ENCODE data around the gene TCF7L2. TPM values are rescaled to one million over a fixed set of nuclear protein-coding genes. Genes with fewer than 3 reads are reported as not detected.

The TCF7L2 gene
- total RNA-seq, 2 donors from 2014 or later = 3.2 to 6.1 TPM

GRCh38 chr10:113018034-113018433, 68.0 kb downstream of the TCF7L2 start:
- no peak overlapping the region for H3K27ac Mint-ChIP-seq
- no peaks in the 10 kb centered on the region for H3K9me3 Mint-ChIP-seq
- H3K4me1 Mint-ChIP-seq (ENCODE audit: low read depth) = no peaks in the 10 kb centered on the region
- H3K4me3 Mint-ChIP-seq = no peak overlapping the region
- DNase-seq = no peak
- ATAC-seq (replicated peaks in 1 of 2) = no peak
- no peaks in the 10 kb centered on the region for H3K36me3 Mint-ChIP-seq (ENCODE audit: insufficient read depth in 2 of 2)
- peaks cover 48% of the 10 kb centered on the region for H3K27me3 Mint-ChIP-seq (ENCODE audit: low read depth)

- Mint-ChIP-seq H3K4me1 (ENCODE audit: low read depth) (no peaks in the 10 kb centered on the region), H3K27me3 (ENCODE audit: low read depth) (peaks cover 37% of the 10 kb centered on the region)
- no peak for DNase-seq
Measured at GRCh38 chr10:113019096-113019495, 69.0 kb downstream of the TCF7L2 start.

GRCh38 chr10:113019692-113020474, 69.8 kb downstream of the TCF7L2 start:
- Mint-ChIP-seq H3K9me3 (no peaks in the 10 kb centered on the region), H3K27me3 (ENCODE audit: low read depth) (peaks cover 37% of the 10 kb centered on the region), H3K4me3 (no peak overlapping the region), H3K27ac (no peak overlapping the region), H3K36me3 (ENCODE audit: insufficient read depth in 2 of 2) (no peaks in the 10 kb centered on the region), H3K4me1 (ENCODE audit: low read depth) (no peaks in the 10 kb centered on the region)
- DNase-seq (no peak), ATAC-seq (replicated peaks in 1 of 2) (no peak)

More at GRCh38 chr10:113019096-113019495, 69.0 kb downstream of the TCF7L2 start:
- Mint-ChIP-seq H3K27ac (no peak overlapping the region), H3K4me3 (no peak overlapping the region), H3K36me3 (ENCODE audit: insufficient read depth in 2 of 2) (no peaks in the 10 kb centered on the region), H3K9me3 (no peaks in the 10 kb centered on the region)
- ATAC-seq (replicated peaks in 1 of 2) = no peak

- no peaks in the 10 kb centered on the region for H3K9me3 Mint-ChIP-seq
- H3K27me3 Mint-ChIP-seq (ENCODE audit: low read depth) = peaks cover 37% of the 10 kb centered on the region
- H3K27ac Mint-ChIP-seq = no peak overlapping the region
- no peaks in the 10 kb centered on the region for H3K4me1 Mint-ChIP-seq (ENCODE audit: low read depth)
- no peak overlapping the region for H3K4me3 Mint-ChIP-seq
- no peak for DNase-seq
- H3K36me3 Mint-ChIP-seq (ENCODE audit: insufficient read depth in 2 of 2) = no peaks in the 10 kb centered on the region
- no peak for ATAC-seq (replicated peaks in 1 of 2)
Measured at GRCh38 chr10:113020475-113020753, 70.4 kb downstream of the TCF7L2 start.

- no peak overlapping the region for H3K27ac Mint-ChIP-seq
- no peaks in the 10 kb centered on the region for H3K9me3 Mint-ChIP-seq
- H3K27me3 Mint-ChIP-seq (ENCODE audit: low read depth) = peaks cover 37% of the 10 kb centered on the region
- no peak for ATAC-seq (replicated peaks in 1 of 2)
- no peaks in the 10 kb centered on the region for H3K4me1 Mint-ChIP-seq (ENCODE audit: low read depth)
- H3K4me3 Mint-ChIP-seq = no peak overlapping the region
- H3K36me3 Mint-ChIP-seq (ENCODE audit: insufficient read depth in 2 of 2) = no peaks in the 10 kb centered on the region
- no peak for DNase-seq
Measured at GRCh38 chr10:113020838-113021237, 70.8 kb downstream of the TCF7L2 start.

GRCh38 chr10:113021268-113022040, 71.4 kb downstream of the TCF7L2 start:
- ATAC-seq (replicated peaks in 1 of 2) = no peak
- Mint-ChIP-seq H3K4me1 (ENCODE audit: low read depth) (no peaks in the 10 kb centered on the region), H3K4me3 (no peak overlapping the region), H3K27me3 (ENCODE audit: low read depth) (peaks cover 38% of the 10 kb centered on the region), H3K9me3 (no peaks in the 10 kb centered on the region), H3K27ac (no peak overlapping the region), H3K36me3 (ENCODE audit: insufficient read depth in 2 of 2) (no peaks in the 10 kb centered on the region)
- no peak for DNase-seq

GRCh38 chr10:113022265-113022664, 72.2 kb downstream of the TCF7L2 start:
- Mint-ChIP-seq H3K4me1 (ENCODE audit: low read depth) (no peaks in the 10 kb centered on the region), H3K36me3 (ENCODE audit: insufficient read depth in 2 of 2) (no peaks in the 10 kb centered on the region)

GRCh38 chr10:113023017-113023416, 73.0 kb downstream of the TCF7L2 start:
- Mint-ChIP-seq H3K4me1 (ENCODE audit: low read depth) (no peaks in the 10 kb centered on the region), H3K27ac (no peak overlapping the region), H3K27me3 (ENCODE audit: low read depth) (peaks cover 41% of the 10 kb centered on the region), H3K4me3 (no peak overlapping the region), H3K9me3 (no peaks in the 10 kb centered on the region), H3K36me3 (ENCODE audit: insufficient read depth in 2 of 2) (no peaks in the 10 kb centered on the region)
- ATAC-seq (replicated peaks in 1 of 2) = no peak
- no peak for DNase-seq

More at GRCh38 chr10:113022265-113022664, 72.2 kb downstream of the TCF7L2 start:
- Mint-ChIP-seq H3K9me3 (no peaks in the 10 kb centered on the region), H3K27me3 (ENCODE audit: low read depth) (peaks cover 40% of the 10 kb centered on the region), H3K4me3 (no peak overlapping the region), H3K27ac (no peak overlapping the region)
- no peak for DNase-seq
- no peak for ATAC-seq (replicated peaks in 1 of 2)

- Mint-ChIP-seq H3K27me3 (ENCODE audit: low read depth) (peaks cover 48% of the 10 kb centered on the region), H3K36me3 (ENCODE audit: insufficient read depth in 2 of 2) (no peaks in the 10 kb centered on the region), H3K4me3 (no peak overlapping the region), H3K4me1 (ENCODE audit: low read depth) (no peaks in the 10 kb centered on the region), H3K9me3 (no peaks in the 10 kb centered on the region), H3K27ac (no peak overlapping the region)
- DNase-seq (no peak), ATAC-seq (replicated peaks in 1 of 2) (no peak)
Measured at GRCh38 chr10:113024930-113025329, 74.9 kb downstream of the TCF7L2 start.

GRCh38 chr10:113025487-113025886, 75.4 kb downstream of the TCF7L2 start:
- no peak for ATAC-seq (replicated peaks in 1 of 2)
- peaks cover 43% of the 10 kb centered on the region for H3K27me3 Mint-ChIP-seq (ENCODE audit: low read depth)
- no peaks in the 10 kb centered on the region for H3K9me3 Mint-ChIP-seq
- H3K4me1 Mint-ChIP-seq (ENCODE audit: low read depth) = no peaks in the 10 kb centered on the region
- H3K27ac Mint-ChIP-seq = no peak overlapping the region
- H3K4me3 Mint-ChIP-seq = no peak overlapping the region
- DNase-seq = no peak
- no peaks in the 10 kb centered on the region for H3K36me3 Mint-ChIP-seq (ENCODE audit: insufficient read depth in 2 of 2)

- DNase-seq (no peak), ATAC-seq (replicated peaks in 1 of 2) (no peak)
- Mint-ChIP-seq H3K27me3 (ENCODE audit: low read depth) (peaks cover 38% of the 10 kb centered on the region), H3K4me3 (no peak overlapping the region), H3K9me3 (no peaks in the 10 kb centered on the region), H3K4me1 (ENCODE audit: low read depth) (no peaks in the 10 kb centered on the region), H3K27ac (no peak overlapping the region), H3K36me3 (ENCODE audit: insufficient read depth in 2 of 2) (no peaks in the 10 kb centered on the region)
Measured at GRCh38 chr10:113026679-113027078, 76.6 kb downstream of the TCF7L2 start.

- Mint-ChIP-seq H3K27ac (no peak overlapping the region), H3K9me3 (no peaks in the 10 kb centered on the region), H3K4me3 (no peak overlapping the region), H3K36me3 (ENCODE audit: insufficient read depth in 2 of 2) (no peaks in the 10 kb centered on the region), H3K27me3 (ENCODE audit: low read depth) (peaks cover 33% of the 10 kb centered on the region), H3K4me1 (ENCODE audit: low read depth) (no peaks in the 10 kb centered on the region)
- DNase-seq (no peak), ATAC-seq (replicated peaks in 1 of 2) (no peak)
Measured at GRCh38 chr10:113027230-113027573, 77.2 kb downstream of the TCF7L2 start.

GRCh38 chr10:113027574-113028455, 77.8 kb downstream of the TCF7L2 start:
- Mint-ChIP-seq H3K27me3 (ENCODE audit: low read depth) (peaks cover 32% of the 10 kb centered on the region), H3K4me1 (ENCODE audit: low read depth) (no peaks in the 10 kb centered on the region), H3K27ac (no peak overlapping the region), H3K4me3 (no peak overlapping the region), H3K36me3 (ENCODE audit: insufficient read depth in 2 of 2) (no peaks in the 10 kb centered on the region), H3K9me3 (no peaks in the 10 kb centered on the region)
- no peak for DNase-seq
- ATAC-seq (replicated peaks in 1 of 2) = no peak
